Measurements from ENCODE around the gene SLCO3A1.

SLCO3A1 gene

GRCh38 chr15:92142242-92143232, 289.0 kb downstream of the SLCO3A1 start:
- no peak for FAIRE-seq

- FAIRE-seq = no peak
Observed at GRCh38 chr15:92143765-92144164, 290.3 kb downstream of the SLCO3A1 start.

GRCh38 chr15:92146511-92147150, 293.1 kb downstream of the SLCO3A1 start:
- FAIRE-seq = no peak

- peak; percentile 87 for FAIRE-seq
Observed at GRCh38 chr15:92149029-92149428, 295.5 kb downstream of the SLCO3A1 start.

GRCh38 chr15:92149465-92149864, 296.0 kb downstream of the SLCO3A1 start:
- FAIRE-seq = no peak

- FAIRE-seq = no peak
Observed at GRCh38 chr15:92151168-92151567, 297.7 kb downstream of the SLCO3A1 start.

- FAIRE-seq = no peak
Observed at GRCh38 chr15:92151741-92152140, 298.2 kb downstream of the SLCO3A1 start.

GRCh38 chr15:92152983-92153382, 299.5 kb downstream of the SLCO3A1 start:
- FAIRE-seq = no peak

GRCh38 chr15:92153620-92154019, 300.1 kb downstream of the SLCO3A1 start:
- FAIRE-seq = no peak

GRCh38 chr15:92155934-92156333, 302.4 kb downstream of the SLCO3A1 start:
- no peak for FAIRE-seq

GRCh38 chr15:92157666-92158298, 304.3 kb downstream of the SLCO3A1 start:
- FAIRE-seq = no peak

GRCh38 chr15:92158426-92158825, 304.9 kb downstream of the SLCO3A1 start:
- FAIRE-seq = no peak

GRCh38 chr15:92159481-92159880, 306.0 kb downstream of the SLCO3A1 start:
- no peak for FAIRE-seq

GRCh38 chr15:92159906-92160841, 306.7 kb downstream of the SLCO3A1 start:
- FAIRE-seq = no peak

GRCh38 chr15:92161039-92161670, 307.6 kb downstream of the SLCO3A1 start:
- no peak for FAIRE-seq

- no peak for FAIRE-seq
Observed at GRCh38 chr15:92162657-92163056, 309.1 kb downstream of the SLCO3A1 start.

GRCh38 chr15:92163641-92164040, 310.1 kb downstream of the SLCO3A1 start:
- FAIRE-seq = no peak

- FAIRE-seq = no peak
Observed at GRCh38 chr15:92164327-92165000, 311.0 kb downstream of the SLCO3A1 start.

GRCh38 chr15:92165001-92165346, 311.5 kb downstream of the SLCO3A1 start:
- FAIRE-seq = no peak

GRCh38 chr15:92166029-92166428, 312.5 kb downstream of the SLCO3A1 start:
- no peak for FAIRE-seq

- FAIRE-seq = no peak
Observed at GRCh38 chr15:92166751-92167405, 313.4 kb downstream of the SLCO3A1 start.

All from endometrium (tissue), 2 donors.